ENCODE measurements around the gene THG1L.
"Not testable (repeated sequence)": the region's sequence is repeated elsewhere in the genome, so short reads cannot be mapped to it uniquely, and the experiment has no call there.

The THG1L gene

GRCh38 chr5:157727858-157728257 lies 3.4 kb upstream of the THG1L start:
- not testable (repeated sequence) for DNase-seq (ENCODE audit: low read depth in 3 of 3)

GRCh38 chr5:157729858-157730257 lies 1.4 kb upstream of the THG1L start:
- no peak for DNase-seq (ENCODE audit: low read depth in 3 of 3)

GRCh38 chr5:157730900-157731271 lies 334 bp upstream of the THG1L start:
- no peak for DNase-seq (ENCODE audit: low read depth in 3 of 3)

GRCh38 chr5:157732130-157732514 lies 902 bp downstream of the THG1L start:
- DNase-seq (ENCODE audit: low read depth in 3 of 3), result no peak

GRCh38 chr5:157732596-157733262 lies 1.5 kb downstream of the THG1L start:
- no peak for DNase-seq (ENCODE audit: low read depth in 3 of 3)

- DNase-seq (ENCODE audit: low read depth in 3 of 3), result no peak
Measured at GRCh38 chr5:157734436-157734835, 3.2 kb downstream of the THG1L start.

GRCh38 chr5:157735991-157736390 lies 4.8 kb downstream of the THG1L start:
- DNase-seq (ENCODE audit: low read depth in 3 of 3), result no peak

- no peak for DNase-seq (ENCODE audit: low read depth in 3 of 3)
Measured at GRCh38 chr5:157739388-157740228, 8.4 kb downstream of the THG1L start.

- no peak for DNase-seq (ENCODE audit: low read depth in 3 of 3)
Measured at GRCh38 chr5:157740229-157740610, 9.0 kb downstream of the THG1L start.

- DNase-seq (ENCODE audit: low read depth in 3 of 3), result no peak
Measured at GRCh38 chr5:157741131-157741530, 9.9 kb downstream of the THG1L start.

GRCh38 chr5:157743163-157744050 lies 12.2 kb downstream of the THG1L start, which contains the start of gene LSM11:
Gene LSM11, plus strand, starts transcription at chr5:157743712. Its CDS starts 39 bp downstream, at chr5:157743751.
- DNase-seq (ENCODE audit: low read depth in 3 of 3), result peak; percentile 83 to 87 (median 87)

GRCh38 chr5:157744051-157745011 lies 13.1 kb downstream of the THG1L start:
- DNase-seq (ENCODE audit: low read depth in 3 of 3), result peak in 1 of 3 experiments; percentile 3

GRCh38 chr5:157745041-157745456 lies 13.8 kb downstream of the THG1L start:
- no peak for DNase-seq (ENCODE audit: low read depth in 3 of 3)

- DNase-seq (ENCODE audit: low read depth in 3 of 3), result no peak
Measured at GRCh38 chr5:157747173-157747740, 16.0 kb downstream of the THG1L start.

GRCh38 chr5:157747766-157748700 lies 16.8 kb downstream of the THG1L start:
- no peak for DNase-seq (ENCODE audit: low read depth in 3 of 3)

- DNase-seq (ENCODE audit: low read depth in 3 of 3), result no peak
Measured at GRCh38 chr5:157748760-157749461, 17.7 kb downstream of the THG1L start.

- no peak for DNase-seq (ENCODE audit: low read depth in 3 of 3)
Measured at GRCh38 chr5:157749462-157749799, 18.2 kb downstream of the THG1L start.

GRCh38 chr5:157750320-157750719 lies 19.1 kb downstream of the THG1L start:
- DNase-seq (ENCODE audit: low read depth in 3 of 3), result no peak

- DNase-seq (ENCODE audit: low read depth in 3 of 3), result no peak
Measured at GRCh38 chr5:157756122-157756521, 24.9 kb downstream of the THG1L start.
